Neural cell (in vitro differentiated cells): ENCODE measurements around the gene DIABLO.

Experiments
- CTCF ChIP-seq: fragments of 450-650 bp; IDR thresholded peaks from 2 replicates; pipeline ENCODE4 v1.5.1; 2014; ENCODE audit warnings: antibody characterized with exemption, mild to moderate bottlenecking, moderate library complexity; ENCODE audit not compliant: poor library complexity, severe bottlenecking
- EP300 ChIP-seq: fragments of 450-650 bp; conservative IDR thresholded peaks from 2 replicates; pipeline ENCODE4 v1.6.1; 2014; ENCODE audit warnings: antibody characterized with exemption, mild to moderate bottlenecking, moderate library complexity; ENCODE audit not compliant: poor library complexity, severe bottlenecking
- EZH2 ChIP-seq: fragments of 200-600, 300-800 bp; shearing (Covaris generic), sonication (generic); IDR thresholded peaks from 2 replicates; pipeline ENCODE4 v1.6.1; 2014; ENCODE audit warnings: antibody characterized with exemption, low read length, borderline replicate concordance, mild to moderate bottlenecking; ENCODE audit not compliant: insufficient read depth, poor library complexity, severe bottlenecking
- POLR2AphosphoS5 ChIP-seq: IDR thresholded peaks from 2 replicates; pipeline ENCODE4 v1.6.1; 2012
- RAD21 ChIP-seq: fragments of 450-650 bp; conservative IDR thresholded peaks from 2 replicates; pipeline ENCODE4 v1.6.1; 2014; ENCODE audit warnings: antibody characterized with exemption, mild to moderate bottlenecking, moderate library complexity
- REST ChIP-seq: IDR thresholded peaks from 2 replicates; pipeline ENCODE4 v1.6.1; 2012; ENCODE audit warnings: borderline replicate concordance
- SMC3 ChIP-seq: fragments of 450-650 bp; conservative IDR thresholded peaks from 2 replicates; pipeline ENCODE4 v1.6.1; 2014; ENCODE audit warnings: antibody characterized with exemption, mild to moderate bottlenecking, moderate library complexity; ENCODE audit not compliant: poor library complexity
- TAF1 ChIP-seq: IDR thresholded peaks from 2 replicates; pipeline ENCODE4 v1.6.1; 2012; ENCODE audit warnings: low read depth

- TF ChIP-seq CTCF (no peak), POLR2AphosphoS5 (no peak), EZH2 (no peak), RAD21 (no peak), TAF1 (no peak), REST (no peak), SMC3 (no peak), EP300 (no peak)
These were observed 40.8 kb downstream of the DIABLO start for GRCh38 chr12:122185079-122185478.
